GM19467 (cell line): ENCODE measurements around the gene SOX15.
"Not testable (repeated sequence)": the region's sequence is repeated elsewhere in the genome, so short reads cannot be mapped to it uniquely, and the experiment has no call there.

Experiments
- ATAC-seq: cut with Tn5 transposase; IDR thresholded peaks from one replicate; pipeline ENCODE4 v1.9.1; 2021; ENCODE audit warnings: mild to moderate bottlenecking, moderate library complexity; ENCODE audit not compliant: unreplicated experiment

SOX15 gene

GRCh38 chr17:7611635-7612293, 21.9 kb upstream of the SOX15 start:
- no peak for ATAC-seq

DNA sequence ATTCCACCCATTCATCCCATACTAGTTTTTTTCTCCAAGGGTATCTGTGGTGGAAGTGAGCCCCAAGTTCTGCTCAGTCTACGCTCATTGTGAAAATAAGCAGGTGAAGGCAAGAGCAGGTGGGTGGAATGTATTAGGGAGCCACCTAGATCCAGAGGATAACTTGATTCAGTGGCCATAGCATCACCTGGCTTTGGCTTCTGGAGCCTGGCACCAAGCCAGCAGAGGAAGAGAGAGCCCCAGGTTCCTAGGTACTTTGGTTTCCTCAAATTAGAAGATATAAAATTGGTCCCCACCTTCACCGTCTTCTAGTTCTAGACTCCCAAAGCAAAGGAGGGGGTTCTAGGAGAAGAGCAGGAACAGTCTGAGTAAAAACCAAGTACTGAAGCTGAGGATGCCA, 20.7 kb upstream of the SOX15 start:
- ATAC-seq, result no peak

GRCh38 chr17:7606280-7606679, 16.4 kb upstream of the SOX15 start:
- no peak for ATAC-seq

DNA sequence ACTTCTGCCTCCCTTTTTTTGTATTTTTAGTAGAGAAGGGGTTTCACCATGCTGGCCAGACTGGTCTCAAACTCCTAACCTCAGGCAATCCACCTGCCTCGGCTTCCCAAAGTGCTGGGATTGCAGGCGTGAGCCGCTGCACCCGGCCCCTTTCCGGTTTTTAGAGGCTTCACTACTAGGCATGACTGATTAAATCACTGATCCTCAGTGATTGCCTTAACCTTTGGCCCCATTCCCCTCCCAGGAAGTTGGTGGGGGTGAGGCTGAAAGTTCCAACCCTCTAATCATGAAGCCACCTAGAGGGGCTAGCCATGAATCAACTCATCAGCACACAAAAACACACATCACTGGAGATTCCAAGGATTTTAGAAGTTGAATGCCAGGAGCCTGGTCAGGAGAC, 7.7 kb upstream of the SOX15 start:
- not testable (repeated sequence) for ATAC-seq

DNA sequence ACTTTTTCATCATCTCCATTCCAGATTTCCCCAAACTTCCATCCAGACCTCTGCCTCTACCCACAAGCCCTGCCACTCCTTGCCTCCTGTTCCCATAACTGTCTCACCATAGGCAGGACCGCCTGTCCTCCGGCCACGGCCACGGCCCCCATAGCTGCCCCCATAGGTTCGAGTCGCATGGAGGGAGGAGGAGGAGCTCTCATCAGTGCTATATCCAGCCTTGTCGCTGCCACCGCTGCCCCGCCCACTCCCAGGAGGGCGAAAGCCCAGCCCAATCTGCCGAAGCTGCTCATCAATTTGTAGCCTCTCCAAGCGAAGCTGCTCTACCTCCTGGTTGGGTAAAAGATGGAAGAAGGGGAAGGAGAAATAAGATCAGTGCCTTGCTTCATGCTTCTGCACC, 3.4 kb upstream of the SOX15 start:
- no peak for ATAC-seq

GRCh38 chr17:7592422-7593021, 2.6 kb upstream of the SOX15 start:
- no peak for ATAC-seq

GRCh38 chr17:7591596-7591995, 1.7 kb upstream of the SOX15 start:
- no peak for ATAC-seq

GRCh38 chr17:7590743-7591142, 849 bp upstream of the SOX15 start:
- ATAC-seq, result no peak

DNA sequence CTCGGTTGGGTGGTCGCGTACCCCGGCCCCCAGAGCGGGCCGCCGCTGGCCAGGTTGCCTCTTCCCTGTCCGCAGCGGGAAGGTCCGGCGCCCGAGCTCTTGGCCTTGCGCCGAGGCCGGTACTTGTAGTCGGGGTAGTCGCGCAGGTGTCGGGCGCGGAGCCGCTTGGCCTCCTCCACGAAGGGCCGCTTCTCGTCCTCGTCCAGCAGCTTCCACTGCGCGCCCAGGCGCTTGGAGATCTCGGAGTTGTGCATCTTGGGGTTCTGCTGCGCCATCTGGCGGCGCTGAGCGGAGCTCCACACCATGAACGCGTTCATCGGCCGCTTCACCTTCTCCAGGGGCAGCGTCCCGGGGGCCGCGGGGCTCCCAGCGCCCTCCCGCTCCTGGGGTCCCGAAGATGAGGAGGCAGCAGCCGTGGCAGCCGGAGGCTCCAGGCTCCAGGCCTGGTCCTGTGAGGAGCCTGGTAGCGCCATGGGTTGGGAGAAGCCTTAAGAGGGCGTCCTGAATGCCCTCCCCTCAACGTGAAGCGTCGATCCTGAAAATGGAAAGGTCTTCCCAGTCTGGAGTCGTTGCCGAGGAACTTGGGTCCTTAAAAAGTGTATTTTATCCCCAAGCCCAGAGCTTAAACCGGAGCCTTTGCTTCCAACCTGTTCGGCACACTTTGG, 558 bp downstream of the SOX15 start:
- no peak for ATAC-seq

- ATAC-seq, result no peak
Measured at GRCh38 chr17:7588553-7589203, 1.2 kb downstream of the SOX15 start.

GRCh38 chr17:7587420-7588151, 2.3 kb downstream of the SOX15 start:
- no peak for ATAC-seq

DNA sequence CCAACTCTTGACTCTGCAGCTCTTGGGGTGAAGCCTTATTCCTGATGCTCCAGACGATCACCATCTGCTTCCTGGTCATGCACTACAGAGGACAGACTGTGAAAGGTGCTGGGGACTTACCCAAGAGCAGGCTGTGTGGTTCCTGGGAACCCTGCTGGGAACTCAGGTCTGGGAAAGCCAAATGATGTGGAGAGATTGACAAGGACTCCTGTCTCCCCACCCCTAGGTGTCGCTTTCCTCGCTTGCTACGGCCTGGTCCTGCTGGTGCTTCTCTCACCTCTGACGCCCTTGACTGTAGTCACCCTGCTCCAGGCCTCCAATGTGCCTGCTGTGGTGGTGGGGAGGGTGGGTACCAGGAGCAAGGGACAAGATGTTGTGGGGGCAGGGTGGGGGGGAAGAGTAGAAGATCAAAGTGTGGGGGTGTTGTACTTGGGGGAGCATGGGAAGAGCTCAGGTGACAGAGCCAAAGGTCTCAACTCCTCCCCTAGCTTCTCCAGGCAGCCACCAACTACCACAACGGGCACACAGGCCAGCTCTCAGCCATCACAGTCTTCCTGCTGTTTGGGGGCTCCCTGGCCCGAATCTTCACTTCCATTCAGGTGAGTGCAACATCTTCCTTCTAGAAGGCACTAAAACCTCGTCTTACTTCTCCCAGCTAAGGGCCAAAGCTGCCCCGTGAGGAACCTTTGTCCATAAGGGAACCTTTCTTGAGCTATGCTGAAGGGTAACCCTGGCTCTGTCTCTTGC, 3.0 kb downstream of the SOX15 start:
- no peak for ATAC-seq

- peak; percentile 62 for ATAC-seq
Measured at GRCh38 chr17:7583253-7584109, 6.4 kb downstream of the SOX15 start, which contains the start of gene MPDU1. Gene MPDU1, plus strand, starts transcription at chr17:7583852. Its CDS starts 11 bp downstream, at chr17:7583863.

DNA sequence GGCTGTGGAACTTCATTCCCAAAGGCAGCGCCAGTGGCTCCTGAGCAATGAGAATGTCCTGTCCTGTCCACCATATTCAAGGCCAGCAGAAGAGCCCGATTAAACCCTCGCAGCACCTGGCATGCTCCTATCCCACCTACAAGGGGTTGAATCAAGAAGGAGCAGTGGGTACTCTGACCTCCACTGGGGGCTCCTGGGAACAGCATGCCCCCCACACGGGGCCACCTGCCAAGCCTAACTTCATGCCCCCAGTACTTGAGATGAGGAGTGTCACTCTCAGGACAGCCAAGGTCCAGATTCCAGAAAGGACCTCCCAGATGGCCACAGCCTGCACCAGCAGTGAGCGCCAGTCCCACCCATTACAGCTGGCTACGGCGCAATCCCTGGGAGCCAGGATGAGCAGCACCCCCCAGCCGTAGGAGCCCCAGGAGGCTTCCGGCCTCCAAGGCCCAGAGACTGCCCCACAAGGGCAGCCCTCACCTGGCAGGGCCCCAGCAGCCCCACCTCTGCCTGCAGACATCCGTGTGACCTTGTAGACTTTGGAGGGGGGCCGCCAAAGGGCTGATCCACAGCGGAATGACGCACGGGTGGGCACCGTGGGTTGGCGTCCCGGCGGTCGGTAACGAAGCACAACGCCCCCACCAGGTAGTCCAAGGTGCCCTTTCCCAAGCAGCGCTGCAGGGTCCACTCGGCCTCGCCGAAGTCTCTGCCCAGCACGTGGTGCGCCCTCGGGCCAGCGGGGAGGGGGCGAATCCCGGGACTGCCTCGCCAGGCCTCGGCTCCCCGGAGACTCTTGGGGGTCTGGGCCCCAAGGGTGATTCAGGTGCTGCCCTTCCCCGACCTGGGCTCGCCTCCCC, 7.3 kb downstream of the SOX15 start:
- ATAC-seq, result no peak

GRCh38 chr17:7580604-7581575, 9.0 kb downstream of the SOX15 start:
- ATAC-seq, result no peak

DNA sequence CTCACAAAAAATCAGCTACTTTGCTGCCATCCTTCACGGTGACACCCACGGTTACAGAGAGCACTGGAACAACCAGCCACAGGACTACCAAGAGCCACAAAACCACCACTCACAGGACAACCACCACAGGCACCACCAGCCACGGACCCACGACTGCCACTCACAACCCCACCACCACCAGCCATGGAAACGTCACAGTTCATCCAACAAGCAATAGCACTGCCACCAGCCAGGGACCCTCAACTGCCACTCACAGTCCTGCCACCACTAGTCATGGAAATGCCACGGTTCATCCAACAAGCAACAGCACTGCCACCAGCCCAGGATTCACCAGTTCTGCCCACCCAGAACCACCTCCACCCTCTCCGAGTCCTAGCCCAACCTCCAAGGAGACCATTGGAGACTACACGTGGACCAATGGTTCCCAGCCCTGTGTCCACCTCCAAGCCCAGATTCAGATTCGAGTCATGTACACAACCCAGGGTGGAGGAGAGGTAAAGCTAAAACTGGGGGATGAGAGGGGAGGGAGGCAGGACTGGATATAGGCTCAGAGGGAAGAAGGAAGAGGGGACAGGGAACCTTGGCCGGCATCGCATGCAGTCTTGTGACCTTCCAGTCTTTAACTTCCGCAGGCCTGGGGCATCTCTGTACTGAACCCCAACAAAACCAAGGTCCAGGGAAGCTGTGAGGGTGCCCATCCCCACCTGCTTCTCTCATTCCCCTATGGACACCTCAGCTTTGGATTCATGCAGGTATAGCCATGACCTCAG, 9.9 kb downstream of the SOX15 start:
- no peak for ATAC-seq
